ENCODE measurements around the gene CHST8. TPM values are rescaled to one million over a fixed set of nuclear protein-coding genes. Genes with fewer than 3 reads are reported as not detected.

Gene CHST8
- total and polyA plus RNA-seq, 2 donors: 0.23 to 0.47 TPM

GRCh38 chr19:33806434-33806881 is 184.7 kb downstream of the CHST8 start:
- no peaks in the 10 kb centered on the region for H3K36me3 ChIP-seq (ENCODE audit: control insufficient read depth in 2 of 2, insufficient read depth in 2 of 2, low read length in 1 of 2)
- H3K4me1 ChIP-seq (ENCODE audit: control insufficient read depth in 2 of 2, insufficient read depth in 2 of 2, low read length in 2 of 2): no peaks in the 10 kb centered on the region
- H3K9me3 ChIP-seq (ENCODE audit: control insufficient read depth in 2 of 2, insufficient read depth in 1 of 2, low read length in 1 of 2): no peaks in the 10 kb centered on the region
- no peaks in the 10 kb centered on the region for H3K27me3 ChIP-seq (ENCODE audit: control insufficient read depth in 2 of 2, insufficient read depth in 1 of 2, low read length in 1 of 2)
- no peak for DNase-seq (ENCODE audit: low read depth in 6 of 9, low spot score in 9 of 9)
- no peak overlapping the region for H3K27ac ChIP-seq (ENCODE audit: low read depth in 1 of 2, low read length in 1 of 2)
- no peak overlapping the region for H3K4me3 ChIP-seq (ENCODE audit: low read length in 2 of 2)
- WGBS: 91% methylated on average over 8 of the region's 8 CpGs

DNA sequence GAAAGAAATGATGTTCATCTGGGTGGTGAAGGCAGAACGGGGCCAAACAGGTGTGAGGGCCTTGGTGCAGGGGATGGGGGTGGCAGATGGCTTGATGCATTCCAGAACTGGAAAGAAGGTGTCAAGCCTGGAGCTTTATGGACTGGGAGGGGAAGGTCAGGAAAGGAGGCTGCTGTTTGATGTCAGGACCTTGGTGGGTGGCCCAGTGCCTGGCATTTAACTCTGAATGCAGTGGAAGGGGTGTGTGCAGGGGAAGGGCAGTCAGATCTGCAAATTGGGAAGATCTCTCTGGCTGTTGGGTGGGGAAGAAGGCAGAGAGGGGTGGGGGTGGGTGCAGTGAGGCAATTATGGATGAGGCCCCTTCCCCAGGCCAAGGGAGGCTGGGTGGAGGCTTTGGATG is 186.6 kb downstream of the CHST8 start:
- Histone ChIP-seq H3K4me3 (ENCODE audit: low read length in 2 of 2) (no peak overlapping the region), H3K9me3 (ENCODE audit: control insufficient read depth in 2 of 2, insufficient read depth in 1 of 2, low read length in 1 of 2) (no peaks in the 10 kb centered on the region), H3K36me3 (ENCODE audit: control insufficient read depth in 2 of 2, insufficient read depth in 2 of 2, low read length in 1 of 2) (no peaks in the 10 kb centered on the region), H3K27me3 (ENCODE audit: control insufficient read depth in 2 of 2, insufficient read depth in 1 of 2, low read length in 1 of 2) (no peaks in the 10 kb centered on the region), H3K27ac (ENCODE audit: low read depth in 1 of 2, low read length in 1 of 2) (no peak overlapping the region), H3K4me1 (ENCODE audit: control insufficient read depth in 2 of 2, insufficient read depth in 2 of 2, low read length in 2 of 2) (no peaks in the 10 kb centered on the region)
- WGBS: 93% methylated on average over 1 of the region's 1 CpG
- no peak for DNase-seq (ENCODE audit: low read depth in 6 of 9, low spot score in 9 of 9)

GRCh38 chr19:33809960-33810359 is 188.2 kb downstream of the CHST8 start:
- DNase-seq (ENCODE audit: low read depth in 6 of 9, low spot score in 9 of 9): no peak
- H3K9me3 ChIP-seq (ENCODE audit: control insufficient read depth in 2 of 2, insufficient read depth in 1 of 2, low read length in 1 of 2): no peaks in the 10 kb centered on the region
- H3K4me3 ChIP-seq (ENCODE audit: low read length in 2 of 2): no peak overlapping the region
- no peaks in the 10 kb centered on the region for H3K4me1 ChIP-seq (ENCODE audit: control insufficient read depth in 2 of 2, insufficient read depth in 2 of 2, low read length in 2 of 2)
- H3K27me3 ChIP-seq (ENCODE audit: control insufficient read depth in 2 of 2, insufficient read depth in 1 of 2, low read length in 1 of 2): no peaks in the 10 kb centered on the region
- WGBS: 95% methylated on average over 6 of the region's 6 CpGs
- H3K27ac ChIP-seq (ENCODE audit: low read depth in 1 of 2, low read length in 1 of 2): no peak overlapping the region
- H3K36me3 ChIP-seq (ENCODE audit: control insufficient read depth in 2 of 2, insufficient read depth in 2 of 2, low read length in 1 of 2): no peaks in the 10 kb centered on the region

- no peak for DNase-seq (ENCODE audit: low read depth in 6 of 9, low spot score in 9 of 9)
- Histone ChIP-seq H3K9me3 (ENCODE audit: control insufficient read depth in 2 of 2, insufficient read depth in 1 of 2, low read length in 1 of 2) (no peaks in the 10 kb centered on the region), H3K27ac (ENCODE audit: low read depth in 1 of 2, low read length in 1 of 2) (no peak overlapping the region), H3K36me3 (ENCODE audit: control insufficient read depth in 2 of 2, insufficient read depth in 2 of 2, low read length in 1 of 2) (no peaks in the 10 kb centered on the region), H3K27me3 (ENCODE audit: control insufficient read depth in 2 of 2, insufficient read depth in 1 of 2, low read length in 1 of 2) (no peaks in the 10 kb centered on the region), H3K4me3 (ENCODE audit: low read length in 2 of 2) (no peak overlapping the region), H3K4me1 (ENCODE audit: control insufficient read depth in 2 of 2, insufficient read depth in 2 of 2, low read length in 2 of 2) (no peaks in the 10 kb centered on the region)
- WGBS: 97% methylated on average over 11 of the region's 11 CpGs
Observed at GRCh38 chr19:33810821-33811220, 189.1 kb downstream of the CHST8 start.

DNA sequence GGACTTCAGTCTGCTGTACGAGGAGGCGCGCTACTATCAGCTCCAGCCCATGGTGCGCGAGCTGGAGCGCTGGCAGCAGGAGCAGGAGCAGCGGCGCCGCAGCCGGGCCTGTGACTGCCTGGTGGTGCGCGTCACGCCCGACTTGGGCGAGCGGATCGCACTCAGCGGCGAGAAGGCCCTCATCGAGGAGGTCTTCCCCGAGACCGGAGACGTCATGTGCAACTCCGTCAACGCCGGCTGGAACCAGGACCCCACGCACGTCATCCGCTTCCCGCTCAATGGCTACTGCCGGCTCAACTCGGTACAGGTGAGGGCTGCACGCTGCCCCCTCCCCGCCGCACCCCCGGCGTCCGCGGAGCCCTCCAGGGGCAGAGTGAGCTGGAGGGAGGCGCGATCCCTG is 189.5 kb downstream of the CHST8 start:
- Histone ChIP-seq H3K27ac (ENCODE audit: low read depth in 1 of 2, low read length in 1 of 2) (no peak overlapping the region), H3K4me1 (ENCODE audit: control insufficient read depth in 2 of 2, insufficient read depth in 2 of 2, low read length in 2 of 2) (no peaks in the 10 kb centered on the region), H3K36me3 (ENCODE audit: control insufficient read depth in 2 of 2, insufficient read depth in 2 of 2, low read length in 1 of 2) (no peaks in the 10 kb centered on the region), H3K27me3 (ENCODE audit: control insufficient read depth in 2 of 2, insufficient read depth in 1 of 2, low read length in 1 of 2) (no peaks in the 10 kb centered on the region), H3K9me3 (ENCODE audit: control insufficient read depth in 2 of 2, insufficient read depth in 1 of 2, low read length in 1 of 2) (no peaks in the 10 kb centered on the region), H3K4me3 (ENCODE audit: low read length in 2 of 2) (no peak overlapping the region)
- 98% methylated on average over 41 of the region's 41 CpGs for WGBS
- DNase-seq (ENCODE audit: low read depth in 6 of 9, low spot score in 9 of 9): no peak

GRCh38 chr19:33811736-33812387 is 190.1 kb downstream of the CHST8 start:
- Histone ChIP-seq H3K27me3 (ENCODE audit: control insufficient read depth in 2 of 2, insufficient read depth in 1 of 2, low read length in 1 of 2) (no peaks in the 10 kb centered on the region), H3K4me1 (ENCODE audit: control insufficient read depth in 2 of 2, insufficient read depth in 2 of 2, low read length in 2 of 2) (no peaks in the 10 kb centered on the region), H3K9me3 (ENCODE audit: control insufficient read depth in 2 of 2, insufficient read depth in 1 of 2, low read length in 1 of 2) (no peaks in the 10 kb centered on the region), H3K4me3 (ENCODE audit: low read length in 2 of 2) (no peak overlapping the region), H3K27ac (ENCODE audit: low read depth in 1 of 2, low read length in 1 of 2) (no peak overlapping the region), H3K36me3 (ENCODE audit: control insufficient read depth in 2 of 2, insufficient read depth in 2 of 2, low read length in 1 of 2) (no peaks in the 10 kb centered on the region)
- no peak for DNase-seq (ENCODE audit: low read depth in 6 of 9, low spot score in 9 of 9)
- WGBS: 84% methylated on average over 14 of the region's 14 CpGs

DNA sequence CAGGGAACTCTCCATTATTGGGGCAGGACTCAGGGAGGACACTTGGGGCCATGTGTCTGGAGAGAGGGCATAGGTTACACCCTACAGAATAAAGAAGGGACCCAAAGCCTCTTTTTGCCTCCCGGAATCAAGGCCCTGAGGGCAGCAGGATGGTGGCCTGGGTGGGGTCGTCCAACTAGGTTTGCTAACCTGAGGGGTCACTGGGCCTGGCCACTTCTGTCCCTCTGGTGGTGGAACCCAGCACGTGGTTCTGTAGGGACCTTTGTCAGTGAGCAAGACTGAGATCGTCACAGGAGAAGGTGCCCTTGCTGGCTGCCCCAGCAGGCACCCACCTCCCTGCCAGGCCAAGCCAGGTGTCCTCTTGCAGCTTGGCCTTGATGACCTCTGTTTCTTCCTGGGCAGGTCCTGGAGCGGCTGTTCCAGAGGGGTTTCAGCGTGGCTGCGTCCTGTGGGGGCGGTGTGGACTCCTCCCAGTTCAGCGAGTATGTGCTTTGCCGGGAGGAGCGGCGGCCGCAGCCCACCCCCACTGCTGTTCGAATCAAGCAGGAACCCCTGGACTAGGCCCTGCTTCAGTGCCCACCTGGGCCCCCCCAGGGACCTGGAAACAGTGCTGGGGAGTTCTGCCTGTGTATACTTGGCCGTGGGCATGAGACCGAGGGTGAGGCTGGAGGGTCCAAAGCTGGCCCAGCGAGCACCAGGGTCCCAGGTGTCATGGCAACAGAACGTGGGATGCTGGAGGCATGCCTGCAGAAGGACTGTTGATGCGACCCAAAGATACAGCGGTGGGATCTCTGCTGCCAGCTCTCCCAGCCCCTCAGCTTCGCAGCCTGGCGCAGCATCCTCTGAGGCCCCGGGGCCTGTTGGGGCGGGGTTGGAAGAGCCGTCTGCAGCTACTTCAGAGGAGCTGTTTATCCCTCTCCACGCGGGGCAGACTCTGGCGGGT is 190.9 kb downstream of the CHST8 start:
- WGBS: 96% methylated on average over 28 of the region's 28 CpGs
- no peak for DNase-seq (ENCODE audit: low read depth in 6 of 9, low spot score in 9 of 9)

DNA sequence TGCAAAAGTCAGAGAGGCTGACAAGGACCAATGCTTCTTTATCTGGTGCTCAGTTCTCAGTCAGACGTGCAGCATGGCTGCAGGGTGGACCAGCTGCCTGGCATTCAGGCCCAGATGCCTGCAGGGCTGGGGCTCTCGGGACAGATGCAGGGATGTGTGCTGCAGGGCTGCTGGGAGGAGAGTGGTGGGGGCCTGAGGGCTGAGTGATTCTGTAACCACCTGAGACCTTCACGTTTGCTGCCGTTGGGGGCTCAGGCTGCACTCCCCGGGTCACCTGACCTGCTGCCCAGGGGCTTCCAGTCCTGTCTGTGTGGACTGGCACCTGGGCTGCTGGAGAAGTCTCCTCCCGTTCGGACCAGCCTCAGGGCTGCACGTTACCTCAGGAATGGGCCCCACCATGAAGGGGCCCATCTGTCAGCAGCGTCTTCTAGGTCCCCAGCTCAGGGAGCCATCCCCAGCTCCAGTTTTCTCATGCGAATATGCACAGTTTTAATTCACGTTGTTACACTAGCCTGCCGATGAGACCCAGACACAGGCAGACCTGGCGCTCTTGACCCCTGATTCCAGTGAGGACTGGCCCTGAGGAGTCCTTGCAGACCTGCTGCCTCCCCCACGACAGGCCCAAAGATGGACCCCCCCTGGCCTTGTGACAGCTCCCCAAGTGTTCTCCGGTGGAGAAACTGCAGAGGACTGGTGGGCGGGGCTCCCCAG is 191.8 kb downstream of the CHST8 start:
- no peak overlapping the region for H3K4me3 ChIP-seq (ENCODE audit: low read length in 2 of 2)
- H3K4me1 ChIP-seq (ENCODE audit: control insufficient read depth in 2 of 2, insufficient read depth in 2 of 2, low read length in 2 of 2): no peaks in the 10 kb centered on the region
- 91% methylated on average over 16 of the region's 16 CpGs for WGBS
- no peaks in the 10 kb centered on the region for H3K36me3 ChIP-seq (ENCODE audit: control insufficient read depth in 2 of 2, insufficient read depth in 2 of 2, low read length in 1 of 2)
- H3K27me3 ChIP-seq (ENCODE audit: control insufficient read depth in 2 of 2, insufficient read depth in 1 of 2, low read length in 1 of 2): no peaks in the 10 kb centered on the region
- no peak for DNase-seq (ENCODE audit: low read depth in 6 of 9, low spot score in 9 of 9)
- no peak overlapping the region for H3K27ac ChIP-seq (ENCODE audit: low read depth in 1 of 2, low read length in 1 of 2)
- H3K9me3 ChIP-seq (ENCODE audit: control insufficient read depth in 2 of 2, insufficient read depth in 1 of 2, low read length in 1 of 2): no peaks in the 10 kb centered on the region

More for the DNA sequence above, 190.9 kb downstream of the CHST8 start:
- H3K4me1 ChIP-seq (ENCODE audit: control insufficient read depth in 2 of 2, insufficient read depth in 2 of 2, low read length in 2 of 2): no peaks in the 10 kb centered on the region
- no peaks in the 10 kb centered on the region for H3K36me3 ChIP-seq (ENCODE audit: control insufficient read depth in 2 of 2, insufficient read depth in 2 of 2, low read length in 1 of 2)
- no peak overlapping the region for H3K27ac ChIP-seq (ENCODE audit: low read depth in 1 of 2, low read length in 1 of 2)
- no peaks in the 10 kb centered on the region for H3K27me3 ChIP-seq (ENCODE audit: control insufficient read depth in 2 of 2, insufficient read depth in 1 of 2, low read length in 1 of 2)
- H3K9me3 ChIP-seq (ENCODE audit: control insufficient read depth in 2 of 2, insufficient read depth in 1 of 2, low read length in 1 of 2): no peaks in the 10 kb centered on the region
- H3K4me3 ChIP-seq (ENCODE audit: low read length in 2 of 2): no peak overlapping the region
